ENCODE data around the gene MYL12A.

DNA sequence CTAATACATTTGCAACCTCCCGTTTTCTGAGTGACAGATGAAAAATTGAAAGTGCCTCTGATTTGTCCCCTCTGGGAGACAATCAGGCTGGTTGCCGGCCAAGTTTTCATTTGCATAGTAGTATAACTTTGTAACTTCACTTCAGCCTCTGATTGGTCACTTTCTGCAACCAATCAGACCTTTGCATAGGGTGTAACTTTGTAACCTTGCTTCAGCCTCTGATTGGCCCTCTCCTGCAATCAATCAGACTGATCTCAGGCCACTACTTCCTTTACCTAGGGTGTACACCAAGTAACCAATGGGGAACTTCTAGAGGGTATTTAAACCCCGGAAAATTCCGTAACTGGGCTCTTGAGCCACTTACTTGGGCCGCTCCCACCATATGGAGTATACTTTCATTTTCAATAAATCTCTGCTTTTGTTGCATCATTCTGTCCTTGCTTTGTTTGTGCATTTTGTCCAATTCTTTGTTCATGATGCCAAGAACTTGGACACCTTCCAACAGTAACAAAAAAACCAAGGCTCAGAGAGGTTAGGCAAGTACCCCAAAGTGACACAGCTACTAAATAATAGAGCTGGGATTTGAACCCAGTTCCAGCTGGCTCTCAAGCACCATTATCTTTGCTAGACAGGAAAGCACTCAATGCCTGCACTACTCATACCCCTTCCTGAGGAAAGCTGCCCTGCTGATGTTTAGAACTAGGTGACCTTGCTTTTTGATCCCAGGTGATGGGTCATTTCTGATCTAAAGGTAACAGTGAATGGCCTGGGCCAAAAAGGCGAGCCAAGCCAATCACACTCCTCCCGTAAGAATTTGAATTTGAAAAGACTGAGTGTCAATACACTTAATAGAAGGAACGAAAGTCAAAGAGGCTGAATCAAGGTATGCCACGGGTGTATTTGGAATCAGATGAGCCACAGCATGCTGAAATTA, 16.9 kb upstream of the MYL12A start:
- TF ChIP-seq, protein P1, sequence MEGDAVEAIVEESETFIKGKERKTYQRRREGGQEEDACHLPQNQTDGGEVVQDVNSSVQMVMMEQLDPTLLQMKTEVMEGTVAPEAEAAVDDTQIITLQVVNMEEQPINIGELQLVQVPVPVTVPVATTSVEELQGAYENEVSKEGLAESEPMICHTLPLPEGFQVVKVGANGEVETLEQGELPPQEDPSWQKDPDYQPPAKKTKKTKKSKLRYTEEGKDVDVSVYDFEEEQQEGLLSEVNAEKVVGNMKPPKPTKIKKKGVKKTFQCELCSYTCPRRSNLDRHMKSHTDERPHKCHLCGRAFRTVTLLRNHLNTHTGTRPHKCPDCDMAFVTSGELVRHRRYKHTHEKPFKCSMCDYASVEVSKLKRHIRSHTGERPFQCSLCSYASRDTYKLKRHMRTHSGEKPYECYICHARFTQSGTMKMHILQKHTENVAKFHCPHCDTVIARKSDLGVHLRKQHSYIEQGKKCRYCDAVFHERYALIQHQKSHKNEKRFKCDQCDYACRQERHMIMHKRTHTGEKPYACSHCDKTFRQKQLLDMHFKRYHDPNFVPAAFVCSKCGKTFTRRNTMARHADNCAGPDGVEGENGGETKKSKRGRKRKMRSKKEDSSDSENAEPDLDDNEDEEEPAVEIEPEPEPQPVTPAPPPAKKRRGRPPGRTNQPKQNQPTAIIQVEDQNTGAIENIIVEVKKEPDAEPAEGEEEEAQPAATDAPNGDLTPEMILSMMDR (conservative IDR thresholded peaks at IDR 0.05; ENCODE audit: low read depth, low read length) = no peak
- TF ChIP-seq RCOR1 (IDR thresholded peaks at IDR 0.05; ENCODE audit: insufficient replicate concordance, low read length) (no peak), RFX5 (IDR thresholded peaks at IDR 0.05; ENCODE audit: low read depth, low read length) (no peak), POLR2A (IDR thresholded peaks at IDR 0.05; ENCODE audit: low read depth, low read length) (no peak), MXI1 (IDR thresholded peaks at IDR 0.05; ENCODE audit: borderline replicate concordance, low read depth, low read length) (no peak), CEBPB (IDR thresholded peaks at IDR 0.05; ENCODE audit: low read depth, low read length) (0 out of 2 replicates have a peak, but pooled peaks have one; percentile 19), SMC3 (IDR thresholded peaks at IDR 0.05; ENCODE audit: low read depth, low read length) (no peak), BHLHE40 (IDR thresholded peaks at IDR 0.05; ENCODE audit: low read depth, low read length) (no peak)

Measured in IMR-90 (cell line).